ENCODE results near the gene C1QTNF12. TPM values are rescaled to one million over a fixed set of nuclear protein-coding genes. Genes with fewer than 3 reads are reported as not detected.

Gene C1QTNF12
- 10 to 100 TPM in 2 of 4 donors, 1 to 10 TPM in 2; 9.0 to 20.6 (median 9.9) TPM for polyA plus RNA-seq (ENCODE audit: insufficient read length in 4 of 4)

GRCh38 chr1:1246577-1247340 is at the start of gene C1QTNF12:
C1QTNF12 (minus strand) TSS chr1:1246722; CDS start chr1:1246690, 32 bp downstream.
- DNase-seq (ENCODE audit: low read depth in 4 of 4, low spot score in 3 of 4), result no peak

- no peak for DNase-seq (ENCODE audit: low read depth in 4 of 4, low spot score in 3 of 4)
These were observed 48.8 kb upstream of the C1QTNF12 start for GRCh38 chr1:1295154-1295923.

GRCh38 chr1:1294250-1294890 is 47.8 kb upstream of the C1QTNF12 start:
- no peak for DNase-seq (ENCODE audit: low read depth in 4 of 4, low spot score in 3 of 4)

- no peak for DNase-seq (ENCODE audit: low read depth in 4 of 4, low spot score in 3 of 4)
These were observed 47.0 kb upstream of the C1QTNF12 start for GRCh38 chr1:1293263-1294249.

GRCh38 chr1:1292851-1293250 is 46.3 kb upstream of the C1QTNF12 start:
- DNase-seq (ENCODE audit: low read depth in 4 of 4, low spot score in 3 of 4), result no peak

GRCh38 chr1:1292442-1292779 is 45.9 kb upstream of the C1QTNF12 start:
- DNase-seq (ENCODE audit: low read depth in 4 of 4, low spot score in 3 of 4), result no peak

- peak in 3 of 4 donors; percentile 47 to 62 (median 57) for DNase-seq (ENCODE audit: low read depth in 4 of 4, low spot score in 3 of 4)
These were observed 45.3 kb upstream of the C1QTNF12 start for GRCh38 chr1:1291548-1292441.

GRCh38 chr1:1291023-1291528 is 44.6 kb upstream of the C1QTNF12 start:
- DNase-seq (ENCODE audit: low read depth in 4 of 4, low spot score in 3 of 4), result no peak

- DNase-seq (ENCODE audit: low read depth in 4 of 4, low spot score in 3 of 4), result no peak
These were observed 43.8 kb upstream of the C1QTNF12 start for GRCh38 chr1:1290238-1290731.

- no peak for DNase-seq (ENCODE audit: low read depth in 4 of 4, low spot score in 3 of 4)
These were observed 41.0 kb upstream of the C1QTNF12 start for GRCh38 chr1:1287288-1288110.

- no peak for DNase-seq (ENCODE audit: low read depth in 4 of 4, low spot score in 3 of 4)
These were observed 40.1 kb upstream of the C1QTNF12 start for GRCh38 chr1:1286313-1287261.

- no peak for DNase-seq (ENCODE audit: low read depth in 4 of 4, low spot score in 3 of 4)
These were observed 39.2 kb upstream of the C1QTNF12 start for GRCh38 chr1:1285611-1286311.

- no peak for DNase-seq (ENCODE audit: low read depth in 4 of 4, low spot score in 3 of 4)
These were observed 38.6 kb upstream of the C1QTNF12 start for GRCh38 chr1:1285102-1285571.

- no peak for DNase-seq (ENCODE audit: low read depth in 4 of 4, low spot score in 3 of 4)
These were observed 37.9 kb upstream of the C1QTNF12 start for GRCh38 chr1:1284221-1285101.

GRCh38 chr1:1283821-1284220 is 37.3 kb upstream of the C1QTNF12 start:
- no peak for DNase-seq (ENCODE audit: low read depth in 4 of 4, low spot score in 3 of 4)

Data from right renal pelvis (tissue), 4 donors.